ENCODE measurements around the gene CCT8. TPM values are rescaled to one million over a fixed set of nuclear protein-coding genes. Genes with fewer than 3 reads are reported as not detected.
A peak's percentile ranks its signal among the peaks of the same experiment; 100 is the strongest.

The CCT8 gene
- total and polyA plus RNA-seq, 2 experiments from 2014 or later, result 304 to 329 TPM

DNA sequence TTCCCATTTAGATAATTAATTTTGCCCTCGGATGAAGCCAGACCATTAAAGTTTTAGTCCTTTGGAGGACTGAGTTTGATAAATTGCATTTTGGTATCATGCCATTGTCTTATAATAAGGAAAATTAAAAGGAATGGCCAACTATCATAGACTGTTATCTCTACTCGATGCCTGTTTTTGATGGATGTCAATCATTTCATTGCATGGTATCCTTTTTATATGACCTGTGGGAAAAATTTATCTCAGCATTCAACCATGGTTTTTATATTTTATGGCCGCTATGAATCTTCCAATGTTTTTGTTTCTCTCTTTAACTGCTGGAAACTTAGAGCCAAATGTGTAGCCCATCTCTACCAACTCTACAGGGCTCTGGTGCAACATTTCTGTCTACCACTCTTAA is 9.9 kb upstream of the CCT8 start (continued):
- TF ChIP-seq ZNF462 (CRISPR knock-in tag; IDR thresholded peaks at IDR 0.05) (no peak), CTCF (conservative IDR thresholded peaks at IDR 0.05; ENCODE audit: low read depth in 2 of 2) (no peak), JUNB (IDR thresholded peaks at IDR 0.05; ENCODE audit: unreplicated experiment) (no peak), ZNF114 (CRISPR knock-in tag; IDR thresholded peaks at IDR 0.05) (no peak), ZNF331 (CRISPR knock-in tag; IDR thresholded peaks at IDR 0.05; ENCODE audit: low read depth) (no peak), NANOG (IDR thresholded peaks at IDR 0.05; ENCODE audit: borderline replicate concordance) (no peak)

DNA sequence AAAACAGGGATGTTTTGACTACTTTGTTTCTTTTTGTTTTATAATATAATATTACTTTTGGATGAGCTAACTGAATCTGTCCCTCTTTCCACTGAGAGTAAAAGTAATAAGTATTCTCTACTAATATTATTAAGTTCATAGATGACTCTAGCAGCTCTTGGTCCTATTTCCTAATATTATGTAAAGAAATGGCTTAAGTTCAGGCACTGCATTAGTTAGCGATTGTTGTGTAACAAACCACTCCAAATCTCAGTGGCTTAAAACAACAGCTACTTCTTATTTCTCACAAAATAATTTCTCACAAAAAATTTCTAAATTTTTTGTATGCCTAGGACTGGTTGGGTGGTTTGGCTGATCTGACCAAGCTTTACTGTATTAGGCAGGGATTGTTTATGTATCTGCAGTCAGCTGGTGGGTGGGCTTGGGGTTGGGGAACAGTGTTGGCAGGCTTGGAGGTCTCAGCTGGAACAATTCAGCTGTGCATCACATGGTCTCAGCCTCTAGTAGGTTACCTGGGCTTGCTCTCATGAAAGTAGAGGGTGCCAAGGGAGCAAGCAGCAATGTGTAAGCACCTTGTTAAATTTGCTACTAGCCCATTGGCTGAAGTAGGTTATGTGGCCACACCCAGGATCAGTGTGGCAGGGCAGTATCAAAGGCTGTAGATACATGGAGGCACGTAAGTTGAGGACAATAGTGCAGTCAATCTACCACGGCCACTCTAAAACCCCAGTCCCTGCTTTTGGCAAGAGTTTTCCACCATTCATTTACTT is 8.8 kb upstream of the CCT8 start:
- H3K4me2 ChIP-seq, result no peak overlapping the region
- ATAC-seq (peak; percentile 82), DNase-seq (ENCODE audit: low spot score) (no peak)
- H3K27ac Mint-ChIP-seq, result no peak overlapping the region
- peaks cover 5% of the 10 kb centered on the region; the same call in 1 of the 2 replicates for H3K4me1 ChIP-seq (ENCODE audit: insufficient read depth)
- peaks cover 6% of the 10 kb centered on the region for H3K27me3 Mint-ChIP-seq (ENCODE audit: insufficient read depth, low read depth, poor library complexity)
- no peak overlapping the region for H3K27ac ChIP-seq (ENCODE audit: low read depth)
- 0 out of 2 replicates have a peak, but pooled peaks cover 13% of the 10 kb centered on the region for H3K9me2 ChIP-seq (ENCODE audit: insufficient read depth)
- no peaks in the 10 kb centered on the region; the same call in 2 of the 3 replicates for H3K36me3 Mint-ChIP-seq (ENCODE audit: low read depth)
- no peak overlapping the region for H3K4me3 ChIP-seq
- H3K9me3 Mint-ChIP-seq, result no peaks in the 10 kb centered on the region
- H4K20me1 ChIP-seq (replicated peaks; ENCODE audit: insufficient read depth), result no peaks in the 10 kb centered on the region
- H3K36me3 ChIP-seq (ENCODE audit: insufficient read depth), result no peaks in the 10 kb centered on the region
- H2AFZ ChIP-seq, result no peak overlapping the region
- H3K79me2 ChIP-seq (replicated peaks; ENCODE audit: insufficient read depth), result no peaks in the 10 kb centered on the region
- H3K4me1 Mint-ChIP-seq, result peaks cover 7% of the 10 kb centered on the region; the same call in 2 of the 3 replicates
- no peaks in the 10 kb centered on the region for H3F3A ChIP-seq (replicated peaks; ENCODE audit: low read depth)
- no peak overlapping the region for H3K4me3 Mint-ChIP-seq
- no peaks in the 10 kb centered on the region for H3K27me3 ChIP-seq (ENCODE audit: insufficient read depth)
- TF ChIP-seq EZH2 (IDR thresholded peaks at IDR 0.05; ENCODE audit: low read depth, unreplicated experiment), result no peak
- no peak for TF ChIP-seq ZNF462 (CRISPR knock-in tag; IDR thresholded peaks at IDR 0.05)
